Measurements from ENCODE around the gene TMED10.

TMED10 gene

DNA sequence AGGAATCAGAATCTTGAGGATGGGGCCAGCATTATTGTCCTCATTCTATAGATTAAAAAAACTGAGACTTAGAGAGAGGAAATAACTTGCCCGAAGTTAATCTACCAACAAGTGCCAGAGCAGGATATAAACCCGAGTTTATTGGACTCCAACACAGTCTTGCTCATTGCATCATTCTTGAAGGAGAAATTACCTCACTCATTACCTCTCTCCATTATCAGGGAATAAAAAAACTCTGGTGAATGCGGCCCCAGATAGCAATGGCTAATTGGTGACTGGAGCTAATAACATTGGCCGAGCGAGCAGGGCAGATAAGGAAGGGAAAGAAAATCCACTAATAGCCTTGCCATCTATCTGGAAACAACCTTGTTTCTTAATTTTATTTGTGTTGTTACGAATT, 24.7 kb upstream of the TMED10 start:
- no peaks in the 10 kb centered on the region for H3K27me3 ChIP-seq (ENCODE audit: insufficient read depth, low read length)
- H3K18ac ChIP-seq (ENCODE audit: low read length) = no peak overlapping the region
- H3K9me3 ChIP-seq (ENCODE audit: insufficient read depth, low read depth, low read length) = no peaks in the 10 kb centered on the region
- no peak overlapping the region for H4K91ac ChIP-seq (ENCODE audit: low read depth, low read length)
- H2BK12ac ChIP-seq (ENCODE audit: low read length) = no peak overlapping the region
- no peak overlapping the region for H2AK5ac ChIP-seq (ENCODE audit: low read length)
- H4K12ac ChIP-seq (ENCODE audit: low read depth, low read length) = no peak overlapping the region
- H3K4me3 ChIP-seq (ENCODE audit: low read depth, low read length) = no peak overlapping the region
- no peak overlapping the region for H2BK5ac ChIP-seq (ENCODE audit: low read depth, low read length, poor library complexity)
- no peak overlapping the region for H2AFZ ChIP-seq (ENCODE audit: insufficient read depth, low read length, poor library complexity)
- no peak overlapping the region for H3K27ac ChIP-seq (ENCODE audit: low read depth, low read length)
- no peaks in the 10 kb centered on the region for H3K79me1 ChIP-seq (ENCODE audit: low read length)
- no CpG with 5 or more reads among the region's 6 CpGs for WGBS (ENCODE audit: extremely low coverage, insufficient coverage, insufficient read length)
- peaks cover 6 to 13% of the 10 kb centered on the region in 2 experiments for H3K4me1 ChIP-seq (ENCODE audit: control insufficient read depth in 1 of 2, insufficient read depth in 2 of 2, low read length in 2 of 2)
- no peaks in the 10 kb centered on the region for H3K79me2 ChIP-seq (ENCODE audit: control insufficient read depth, insufficient read depth, low read length, poor library complexity)
- no peak for DNase-seq
- no peak overlapping the region for H3K4me2 ChIP-seq (ENCODE audit: low read length)
- no peak overlapping the region for H3K23ac ChIP-seq (ENCODE audit: low read length)
- H3K4ac ChIP-seq (ENCODE audit: low read depth, low read length) = no peak overlapping the region
- no peak overlapping the region for H3K9ac ChIP-seq (ENCODE audit: low read length)
- H3K36me3 ChIP-seq (ENCODE audit: control insufficient read depth in 1 of 2, insufficient read depth in 2 of 2, low read length in 2 of 2) = no peaks in the 10 kb centered on the region
- H3K14ac ChIP-seq (ENCODE audit: low read length) = no peak overlapping the region
- H4K8ac ChIP-seq (ENCODE audit: low read depth, low read length) = no peak overlapping the region
- no peak overlapping the region for H2BK120ac ChIP-seq (ENCODE audit: insufficient read depth, low read length, poor library complexity)

DNA sequence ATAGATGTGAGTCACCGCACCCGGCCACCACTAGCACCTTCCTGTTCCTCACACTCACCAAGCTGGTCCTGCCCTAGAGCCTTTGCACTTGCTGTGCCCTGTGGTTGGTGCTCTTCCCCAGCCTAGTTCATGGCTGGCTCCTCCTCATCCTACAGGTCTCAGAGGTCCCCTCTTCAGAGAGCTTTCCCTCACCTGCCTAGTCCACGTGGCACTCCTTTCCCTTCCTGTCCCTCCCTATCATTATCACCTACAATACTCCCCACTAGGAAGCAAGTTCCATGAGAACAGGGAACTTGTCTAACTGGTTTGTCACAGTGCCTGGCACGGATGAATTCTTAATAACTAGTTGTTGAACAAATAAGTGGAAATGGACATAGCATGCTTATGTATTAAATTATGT, 24.0 kb upstream of the TMED10 start:
- H2AFZ ChIP-seq (ENCODE audit: insufficient read depth, low read length, poor library complexity) = no peak overlapping the region
- no peak overlapping the region for H3K9ac ChIP-seq (ENCODE audit: low read length)
- H3K27ac ChIP-seq (ENCODE audit: low read depth, low read length) = no peak overlapping the region
- no peak overlapping the region for H3K4ac ChIP-seq (ENCODE audit: low read depth, low read length)
- H4K91ac ChIP-seq (ENCODE audit: low read depth, low read length) = no peak overlapping the region
- no peak overlapping the region for H3K23ac ChIP-seq (ENCODE audit: low read length)
- H2AK5ac ChIP-seq (ENCODE audit: low read length) = no peak overlapping the region
- H3K18ac ChIP-seq (ENCODE audit: low read length) = no peak overlapping the region
- H3K36me3 ChIP-seq (ENCODE audit: control insufficient read depth in 1 of 2, insufficient read depth in 2 of 2, low read length in 2 of 2) = no peaks in the 10 kb centered on the region
- no peaks in the 10 kb centered on the region for H3K27me3 ChIP-seq (ENCODE audit: insufficient read depth, low read length)
- H4K8ac ChIP-seq (ENCODE audit: low read depth, low read length) = no peak overlapping the region
- no peak overlapping the region for H4K12ac ChIP-seq (ENCODE audit: low read depth, low read length)
- peaks cover 9 to 13% of the 10 kb centered on the region in 2 experiments for H3K4me1 ChIP-seq (ENCODE audit: control insufficient read depth in 1 of 2, insufficient read depth in 2 of 2, low read length in 2 of 2)
- H3K4me2 ChIP-seq (ENCODE audit: low read length) = no peak overlapping the region
- H3K9me3 ChIP-seq (ENCODE audit: insufficient read depth, low read depth, low read length) = no peaks in the 10 kb centered on the region
- no peaks in the 10 kb centered on the region for H3K79me2 ChIP-seq (ENCODE audit: control insufficient read depth, insufficient read depth, low read length, poor library complexity)
- H3K79me1 ChIP-seq (ENCODE audit: low read length) = no peaks in the 10 kb centered on the region
- DNase-seq = peak; percentile 81 to 87
- H3K4me3 ChIP-seq (ENCODE audit: low read depth, low read length) = no peak overlapping the region
- no peak overlapping the region for H3K14ac ChIP-seq (ENCODE audit: low read length)
- no peak overlapping the region for H2BK5ac ChIP-seq (ENCODE audit: low read depth, low read length, poor library complexity)
- no peak overlapping the region for H2BK12ac ChIP-seq (ENCODE audit: low read length)
- no peak overlapping the region for H2BK120ac ChIP-seq (ENCODE audit: insufficient read depth, low read length, poor library complexity)
- WGBS (ENCODE audit: extremely low coverage, insufficient coverage, insufficient read length) = no CpG with 5 or more reads among the region's 4 CpGs

DNA sequence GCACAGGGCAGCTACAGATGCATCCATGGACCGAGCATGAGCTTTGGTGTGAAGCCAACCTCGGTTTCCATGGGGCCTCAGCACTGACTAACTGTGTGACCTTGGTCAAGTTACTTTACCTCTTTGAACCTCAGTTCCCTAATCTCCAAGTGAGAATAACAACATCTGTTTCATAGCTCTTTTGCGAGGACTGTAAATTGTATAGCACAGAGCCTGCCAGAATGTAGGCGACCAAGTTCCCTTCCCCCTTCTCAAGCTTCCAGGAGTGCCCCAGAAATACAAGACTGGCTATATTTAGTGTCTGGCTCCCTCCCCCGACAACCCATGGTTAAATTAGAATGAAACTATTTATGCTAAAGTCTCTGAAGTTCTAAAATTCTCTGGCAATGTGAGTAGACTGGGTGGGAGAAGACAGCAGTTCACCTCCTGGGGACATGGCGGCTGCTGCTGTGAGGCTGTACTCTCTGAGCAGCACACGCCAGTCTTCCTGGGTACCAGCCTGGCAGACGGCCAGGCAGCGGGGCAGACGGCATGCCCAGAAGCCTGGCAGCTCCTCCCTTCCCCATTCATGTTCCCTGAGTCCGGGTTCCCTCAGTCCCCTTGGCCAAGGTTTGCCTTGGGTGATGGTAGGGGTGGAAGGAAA, 22.0 kb upstream of the TMED10 start:
- Histone ChIP-seq H2BK5ac (ENCODE audit: low read depth, low read length, poor library complexity) (no peak overlapping the region), H3K27ac (ENCODE audit: low read depth, low read length) (no peak overlapping the region), H2AK5ac (ENCODE audit: low read length) (peak overlapping the region; percentile 58), H3K4me2 (ENCODE audit: low read length) (no peak overlapping the region), H3K36me3 (ENCODE audit: control insufficient read depth in 1 of 2, insufficient read depth in 2 of 2, low read length in 2 of 2) (no peaks in the 10 kb centered on the region), H2BK120ac (ENCODE audit: insufficient read depth, low read length, poor library complexity) (no peak overlapping the region), H3K79me1 (ENCODE audit: low read length) (no peaks in the 10 kb centered on the region), H3K9me3 (ENCODE audit: insufficient read depth, low read depth, low read length) (no peaks in the 10 kb centered on the region), H3K9ac (ENCODE audit: low read length) (no peak overlapping the region), H2BK12ac (ENCODE audit: low read length) (no peak overlapping the region), H2AFZ (ENCODE audit: insufficient read depth, low read length, poor library complexity) (no peak overlapping the region), H3K79me2 (ENCODE audit: control insufficient read depth, insufficient read depth, low read length, poor library complexity) (no peaks in the 10 kb centered on the region), H3K27me3 (ENCODE audit: insufficient read depth, low read length) (no peaks in the 10 kb centered on the region), H3K23ac (ENCODE audit: low read length) (no peak overlapping the region), H3K4me3 (ENCODE audit: low read depth, low read length) (no peak overlapping the region), H4K91ac (ENCODE audit: low read depth, low read length) (no peak overlapping the region), H3K18ac (ENCODE audit: low read length) (no peak overlapping the region), H4K8ac (ENCODE audit: low read depth, low read length) (no peak overlapping the region), H3K4ac (ENCODE audit: low read depth, low read length) (no peak overlapping the region), H3K14ac (ENCODE audit: low read length) (no peak overlapping the region), H3K4me1 (ENCODE audit: control insufficient read depth in 1 of 2, insufficient read depth in 2 of 2, low read length in 2 of 2) (peaks cover 9 to 10% of the 10 kb centered on the region in 2 experiments), H4K12ac (ENCODE audit: low read depth, low read length) (no peak overlapping the region)
- no CpG with 5 or more reads among the region's 11 CpGs for WGBS (ENCODE audit: extremely low coverage, insufficient coverage, insufficient read length)
- no peak for DNase-seq

DNA sequence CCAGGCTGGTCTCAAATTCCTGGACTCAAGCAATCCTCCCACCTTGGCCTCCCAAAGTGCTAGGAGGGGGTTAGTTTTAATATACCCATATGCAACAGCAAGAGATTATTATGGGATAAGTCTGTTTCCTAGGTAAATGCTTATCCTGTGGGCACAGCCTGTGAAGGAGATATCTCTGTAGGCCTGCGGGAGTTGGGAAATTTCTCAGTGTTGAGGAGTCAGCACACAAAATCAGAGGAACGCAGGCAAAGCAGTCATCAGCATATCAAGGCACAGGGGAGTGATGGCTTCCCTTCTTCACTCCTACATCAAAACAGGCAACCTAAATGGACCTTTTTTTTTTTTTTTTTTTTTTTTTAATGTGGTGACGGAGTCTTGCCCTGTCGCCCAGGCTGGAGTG, 20.9 kb upstream of the TMED10 start:
- no peak overlapping the region for H4K91ac ChIP-seq (ENCODE audit: low read depth, low read length)
- no peaks in the 10 kb centered on the region for H3K79me1 ChIP-seq (ENCODE audit: low read length)
- H3K79me2 ChIP-seq (ENCODE audit: control insufficient read depth, insufficient read depth, low read length, poor library complexity) = no peaks in the 10 kb centered on the region

More for the DNA sequence above, 20.9 kb upstream of the TMED10 start:
- Histone ChIP-seq H3K9me3 (ENCODE audit: insufficient read depth, low read depth, low read length) (no peaks in the 10 kb centered on the region), H3K4me2 (ENCODE audit: low read length) (no peak overlapping the region), H4K12ac (ENCODE audit: low read depth, low read length) (no peak overlapping the region), H3K27me3 (ENCODE audit: insufficient read depth, low read length) (no peaks in the 10 kb centered on the region), H2AFZ (ENCODE audit: insufficient read depth, low read length, poor library complexity) (no peak overlapping the region), H3K27ac (ENCODE audit: low read depth, low read length) (no peak overlapping the region), H3K4ac (ENCODE audit: low read depth, low read length) (no peak overlapping the region), H3K4me1 (ENCODE audit: control insufficient read depth in 1 of 2, insufficient read depth in 2 of 2, low read length in 2 of 2) (peaks cover 9 to 10% of the 10 kb centered on the region in 2 experiments), H3K14ac (ENCODE audit: low read length) (no peak overlapping the region), H2AK5ac (ENCODE audit: low read length) (no peak overlapping the region), H3K9ac (ENCODE audit: low read length) (no peak overlapping the region), H4K8ac (ENCODE audit: low read depth, low read length) (no peak overlapping the region), H3K4me3 (ENCODE audit: low read depth, low read length) (no peak overlapping the region), H2BK120ac (ENCODE audit: insufficient read depth, low read length, poor library complexity) (no peak overlapping the region), H2BK5ac (ENCODE audit: low read depth, low read length, poor library complexity) (no peak overlapping the region), H3K23ac (ENCODE audit: low read length) (no peak overlapping the region), H2BK12ac (ENCODE audit: low read length) (no peak overlapping the region), H3K36me3 (ENCODE audit: control insufficient read depth in 1 of 2, insufficient read depth in 2 of 2, low read length in 2 of 2) (no peaks in the 10 kb centered on the region), H3K18ac (ENCODE audit: low read length) (no peak overlapping the region)
- DNase-seq = peak; percentile 63 to 75
- no CpG with 5 or more reads among the region's 4 CpGs for WGBS (ENCODE audit: extremely low coverage, insufficient coverage, insufficient read length)

Measured in trophoblast cell (in vitro differentiated cells and primary cell).